H1 (cell line): ENCODE data around the gene HECTD3. TPM values are rescaled to one million over a fixed set of nuclear protein-coding genes. Genes with fewer than 3 reads are reported as not detected.

ENCODE experiments used
- CTCF ChIA-PET: fragments of 300-600 bp; sonication (Branson Sonifier 250); formaldehyde crosslinking; loops from one replicate; lab custom pipeline; 2021; ENCODE audit not compliant: partially characterized antibody; lab: Charles Lee
- POLR2A ChIA-PET: fragments of 300-600 bp; sonication (Branson Sonifier 250); formaldehyde crosslinking; loops from one replicate; lab custom pipeline; 2021; ENCODE audit warnings: inconsistent platforms; ENCODE audit not compliant: partially characterized antibody; lab: Charles Lee
- DNase-seq, 2 experiments: peaks; one replicate each; pipeline versions ENCODE4 v3.0.0 to v3.0.0-alpha.2; 2010 to 2022; ENCODE audit warnings: low spot score in 2 of 2, low read depth in 1 of 2, mixed read lengths in 1 of 2
- FAIRE-seq: peaks from 2 replicates; lab custom pipeline; 2011; peaks lifted over from hg19 to GRCh38; lab: Jason Lieb, UNC
- H2AFZ ChIP-seq: 2 replicates; pipeline ENCODE4 v1.8.1; 2012; ENCODE audit warnings: low read length, inconsistent platforms
- H2AK5ac ChIP-seq: 2 replicates; pipeline ENCODE4 v1.6.1; 2013; ENCODE audit warnings: low read depth, low read length
- H2BK120ac ChIP-seq: replicated peaks from 2 replicates; pipeline ENCODE3; 2013; ENCODE audit warnings: low read depth, low read length, inconsistent platforms
- H2BK12ac ChIP-seq: 2 replicates; pipeline ENCODE4 v1.6.1; 2013; ENCODE audit warnings: low read depth, low read length
- H2BK15ac ChIP-seq: 2 replicates; pipeline ENCODE4 v1.6.1; 2013; ENCODE audit warnings: low read length
- H2BK20ac ChIP-seq: 2 replicates; pipeline ENCODE4 v1.6.1; 2013; ENCODE audit warnings: low read length
- H2BK5ac ChIP-seq: 2 replicates; pipeline ENCODE4 v1.6.1; 2013; ENCODE audit warnings: low read depth, low read length
- H3K14ac ChIP-seq: 2 replicates; pipeline ENCODE4 v1.6.1; 2013; ENCODE audit warnings: inconsistent platforms; ENCODE audit not compliant: insufficient read length
- H3K18ac ChIP-seq: 2 replicates; pipeline ENCODE4 v1.6.1; 2013; ENCODE audit warnings: low read length; ENCODE audit errors: extremely low read depth
- H3K23ac ChIP-seq: 2 replicates; pipeline ENCODE4 v1.6.1; 2013; ENCODE audit warnings: inconsistent platforms; ENCODE audit not compliant: insufficient read length
- H3K23me2 ChIP-seq: 2 replicates; pipeline ENCODE4 v1.6.1; 2013; ENCODE audit warnings: low read depth, low read length
- H3K27ac ChIP-seq: 2 replicates; pipeline ENCODE4 v1.6.1; 2011; ENCODE audit warnings: low read depth, low read length, inconsistent platforms
- H3K27me3 ChIP-seq, 4 experiments: replicated peaks in 1 of 4; 1 replicate in 1 of 4; 2 replicates in 3 of 4; pipeline versions ENCODE4 v1.6.1 to v1.8.1; 2011 to 2013; ENCODE audit warnings: low read length in 3 of 4, mild to moderate bottlenecking in 3 of 4, inconsistent platforms in 2 of 4, mixed read lengths in 2 of 4, moderate library complexity in 1 of 4; ENCODE audit not compliant: control insufficient read depth in 3 of 4, insufficient read depth in 3 of 4; ENCODE audit errors: extremely low read depth in 1 of 4
- H3K36me3 ChIP-seq, 4 experiments: 2 replicates each; pipeline versions ENCODE4 v1.6.1 to v1.8.1; 2011 to 2013; ENCODE audit warnings: mild to moderate bottlenecking in 4 of 4, low read length in 3 of 4, moderate library complexity in 2 of 4, control low read depth in 1 of 4, inconsistent platforms in 1 of 4; ENCODE audit not compliant: insufficient read depth in 4 of 4, control insufficient read depth in 2 of 4
- H3K4ac ChIP-seq: replicated peaks from 2 replicates; pipeline ENCODE3; 2013; ENCODE audit warnings: low read length, low read depth, mixed read lengths, inconsistent platforms; ENCODE audit not compliant: insufficient read length
- H3K4me1 ChIP-seq, 4 experiments: replicated peaks in 1 of 4; 1 replicate in 1 of 4; 2 replicates in 3 of 4; pipeline versions ENCODE4 v1.6.1 to v1.8.1; 2011 to 2013; ENCODE audit warnings: low read length in 3 of 4, inconsistent platforms in 2 of 4, mixed read lengths in 1 of 4; ENCODE audit not compliant: insufficient read depth in 4 of 4, control insufficient read depth in 3 of 4
- H3K4me2 ChIP-seq, 2 experiments: 2 replicates each; pipeline versions ENCODE4 v1.6.1 to v1.8.1; 2011 to 2013; ENCODE audit warnings: low read depth in 2 of 2, low read length in 2 of 2, control low read depth in 1 of 2, inconsistent platforms in 1 of 2, mild to moderate bottlenecking in 1 of 2; ENCODE audit not compliant: insufficient read depth in 1 of 2
- H3K4me3 ChIP-seq, 4 experiments: fragments of 200-600, 300-600 bp in 1 of 4; sonication (generic), shearing (Covaris generic), sonication (Bioruptor Twin) in 1 of 4; 2 replicates each; pipeline versions ENCODE4 v1.5.1 to v1.8.1; 2011 to 2016; ENCODE audit warnings: low read length in 4 of 4, low read depth in 3 of 4, control low read depth in 2 of 4, inconsistent platforms in 2 of 4, mild to moderate bottlenecking in 2 of 4, mixed read lengths in 1 of 4, moderate library complexity in 1 of 4; ENCODE audit not compliant: insufficient read depth in 2 of 4; ENCODE audit errors: extremely low read depth in 1 of 4
- H3K56ac ChIP-seq: replicated peaks from 2 replicates; pipeline ENCODE3; 2013; ENCODE audit warnings: low read depth, mild to moderate bottlenecking, mixed read lengths, low read length, inconsistent platforms; ENCODE audit not compliant: insufficient read length
- H3K79me1 ChIP-seq: 2 replicates; pipeline ENCODE4 v1.6.1; 2013; ENCODE audit warnings: low read depth, low read length, control low read depth
- H3K79me2 ChIP-seq, 2 experiments: 2 replicates each; pipeline versions ENCODE4 v1.6.1 to v1.8.1; 2012 to 2013; ENCODE audit warnings: low read length in 2 of 2, mild to moderate bottlenecking in 2 of 2, inconsistent platforms in 1 of 2; ENCODE audit not compliant: insufficient read depth in 2 of 2, control insufficient read depth in 1 of 2
- H3K9ac ChIP-seq, 4 experiments: replicated peaks in 1 of 4; 1 replicate in 1 of 4; 2 replicates in 3 of 4; pipeline versions ENCODE4 v1.6.1 to v1.8.1; 2011 to 2013; ENCODE audit warnings: low read depth in 3 of 4, low read length in 3 of 4, control low read depth in 2 of 4, mild to moderate bottlenecking in 2 of 4, moderate library complexity in 2 of 4, inconsistent platforms in 1 of 4; ENCODE audit errors: extremely low read depth in 1 of 4
- H3K9me3 ChIP-seq, 2 experiments: 2 replicates each; pipeline versions ENCODE4 v1.6.1 to v1.8.1; 2012 to 2013; ENCODE audit warnings: mild to moderate bottlenecking in 2 of 2, moderate library complexity in 2 of 2, control low read depth in 1 of 2, inconsistent platforms in 1 of 2, low read depth in 1 of 2, low read length in 1 of 2, mixed read lengths in 1 of 2; ENCODE audit not compliant: insufficient read depth in 2 of 2
- H4K20me1 ChIP-seq, 2 experiments: replicated peaks in 1 of 2; 2 replicates each; pipeline versions ENCODE3 to v1.8.1; 2011 to 2013; ENCODE audit warnings: inconsistent platforms in 2 of 2, low read length in 2 of 2, mild to moderate bottlenecking in 1 of 2; ENCODE audit not compliant: insufficient read depth in 2 of 2, control insufficient read depth in 1 of 2
- H4K5ac ChIP-seq: 2 replicates; pipeline ENCODE4 v1.6.1; 2013; ENCODE audit warnings: low read length, low read depth, mixed read lengths, inconsistent platforms; ENCODE audit not compliant: insufficient read length
- H4K8ac ChIP-seq: 2 replicates; pipeline ENCODE4 v1.8.0; 2013; ENCODE audit warnings: mild to moderate bottlenecking, moderate library complexity, low read length, inconsistent platforms; ENCODE audit not compliant: insufficient read depth; ENCODE audit errors: extremely low read depth
- H4K91ac ChIP-seq: replicated peaks from 2 replicates; pipeline ENCODE3; 2013; ENCODE audit warnings: low read length, mixed read lengths, inconsistent platforms; ENCODE audit not compliant: insufficient read length
- ASH2L ChIP-seq: fragments of 200-600, 300-600 bp; sonication (generic); IDR thresholded peaks from one replicate; pipeline ENCODE4 v1.7.1; 2017; ENCODE audit warnings: low read length
- BRCA1 ChIP-seq: IDR thresholded peaks from 2 replicates; pipeline ENCODE4 v1.6.1; 2012; ENCODE audit warnings: low read depth, low read length, improper control_type of control experiment
- EP300 ChIP-seq, 2 experiments: IDR thresholded peaks; 1 replicate in 1 of 2; 2 replicates in 1 of 2; pipeline ENCODE4 v1.6.1; 2011 to 2012; ENCODE audit warnings: low read depth in 2 of 2, low read length in 2 of 2, mild to moderate bottlenecking in 2 of 2, borderline replicate concordance in 1 of 2, inconsistent platforms in 1 of 2, moderate library complexity in 1 of 2
- GABPA ChIP-seq: IDR thresholded peaks from 2 replicates; pipeline ENCODE4 v1.6.1; 2011; ENCODE audit warnings: mild to moderate bottlenecking, low read length, moderate library complexity, borderline replicate concordance; ENCODE audit not compliant: insufficient read depth
- HDAC6 ChIP-seq: IDR thresholded peaks from one replicate; pipeline ENCODE4 v1.7.1; 2012; ENCODE audit warnings: low read depth, mild to moderate bottlenecking, inconsistent platforms, low read length, moderate library complexity
- JUND ChIP-seq: IDR thresholded peaks from 2 replicates; pipeline ENCODE4 v1.6.1; 2011; ENCODE audit warnings: mild to moderate bottlenecking, improper control_type of control experiment, low read length
- KDM5A ChIP-seq: fragments of 200-600 bp; IDR thresholded peaks from 2 replicates; pipeline ENCODE4 v1.7.1; 2012; ENCODE audit warnings: mild to moderate bottlenecking, low read length, inconsistent platforms, mixed read lengths
- PHF8 ChIP-seq: fragments of 200-600 bp; sonication (generic); conservative IDR thresholded peaks from 2 replicates; pipeline ENCODE4 v1.7.1; 2012; ENCODE audit warnings: low read depth, mild to moderate bottlenecking, inconsistent platforms, low read length, moderate library complexity
- SIN3A ChIP-seq, 2 experiments: IDR thresholded peaks in 1 of 2; conservative IDR thresholded peaks in 1 of 2; 2 replicates each; pipeline ENCODE4 v1.6.1; 2011 to 2012; ENCODE audit warnings: low read length in 2 of 2, improper control_type of control experiment in 1 of 2, low read depth in 1 of 2, mild to moderate bottlenecking in 1 of 2
- TAF7 ChIP-seq: optimal IDR thresholded peaks from 2 replicates; pipeline ENCODE3; 2011; ENCODE audit warnings: low read depth, mild to moderate bottlenecking, inconsistent platforms, low read length, moderate library complexity, borderline replicate concordance
- TBP ChIP-seq: IDR thresholded peaks from 2 replicates; pipeline ENCODE4 v1.6.1; 2011; ENCODE audit warnings: low read depth, low read length, improper control_type of control experiment
- TEAD4 ChIP-seq: IDR thresholded peaks from 2 replicates; pipeline ENCODE4 v1.6.1; 2012; ENCODE audit warnings: low read depth, low read length, inconsistent platforms, mixed read lengths
- WGBS, 2 experiments: shearing (Covaris generic) in 1 of 2; methylation state at CpG; one replicate each; pipeline versions ENCODE4 v1.1.6 to v1.1.7; 2013 to 2015; ENCODE audit warnings: low lambda C conversion rate in 2 of 2, mixed read lengths in 2 of 2, inconsistent platforms in 1 of 2, low coverage in 1 of 2, missing lambda C conversion rate in 1 of 2; ENCODE audit not compliant: insufficient replicate concordance in 2 of 2, insufficient coverage in 1 of 2, insufficient read length in 1 of 2; ENCODE audit errors: extremely low coverage in 1 of 2, missing lambda C conversion rate in 1 of 2; 5-methylcytosine and 5-hydroxymethylcytosine counted together
- polyA plus RNA-seq, 7 experiments: library from polyadenylated mRNA; depleted of rRNA in 3 of 7; stranded (reverse) in 5 of 7; unstranded in 2 of 7; fragments of >200 nt in 5 of 7; fragments of 200-250 nt in 2 of 7; gene quantifications; 1 replicate in 5 of 7; 2 replicates in 1 of 7; 4 replicates in 1 of 7; pipeline versions ENCODE4 v1.2.1 to v1.2.3, GENCODE V29; 2011 to 2013; ENCODE audit warnings: missing spikeins in 2 of 7, mixed read lengths in 2 of 7
- total RNA-seq: library from RNA; stranded (reverse); fragmentation: NEBNext Ultra II Directional; extraction: Animal tissue kit (Norgen Biotek cat#: 25700); gene quantifications from 2 replicates; pipeline ENCODE4 v1.2.1, GENCODE V29; 2021

HECTD3 gene
- total and polyA plus RNA-seq, 2 of the 8 experiments (the other 6 are each of a cell fraction or from before 2014, with no cell fraction given), result 32.9 to 52.7 TPM

GRCh38 chr1:44976252-44976651 lies 34.9 kb downstream of the HECTD3 start:
- Histone ChIP-seq H3K9ac (no peak overlapping the region), H3K9me3 (no peaks in the 10 kb centered on the region), H2BK12ac (no peak overlapping the region), H2AFZ (no peak overlapping the region), H4K91ac (no peak overlapping the region), H3K27ac (no peak overlapping the region), H3K4me3 (no peak overlapping the region), H3K4ac (no peak overlapping the region), H4K5ac (no peak overlapping the region), H3K23me2 (no peaks in the 10 kb centered on the region), H2BK5ac (no peak overlapping the region), H3K27me3 (no peaks in the 10 kb centered on the region), H2BK120ac (no peak overlapping the region), H3K14ac (no peak overlapping the region), H3K79me1 (no peaks in the 10 kb centered on the region), H3K23ac (no peak overlapping the region), H3K56ac (no peak overlapping the region), H4K20me1 (no peaks in the 10 kb centered on the region), H3K4me2 (no peak overlapping the region), H3K79me2 (no peaks in the 10 kb centered on the region), H4K8ac (no peak overlapping the region), H2AK5ac (no peak overlapping the region), H3K4me1 (no peaks in the 10 kb centered on the region), H3K18ac (no peak overlapping the region), H2BK15ac (no peak overlapping the region), H2BK20ac (no peak overlapping the region), H3K36me3 (peaks cover 0 to 24% (median 12%) of the 10 kb centered on the region in 4 experiments; a peak in 4 of 8 replicates)
- no peak for FAIRE-seq
- ChIA-PET POLR2A (no interaction called here), CTCF (no interaction called here)
- no peak for TF ChIP-seq JUND
- no peak for TF ChIP-seq GABPA
- TF ChIP-seq TBP, result no peak
- no peak for TF ChIP-seq BRCA1
- no peak for TF ChIP-seq PHF8
- TF ChIP-seq HDAC6, result no peak
- no peak for TF ChIP-seq EP300 (IDR thresholded peaks at IDR 0.05; ENCODE audit: borderline replicate concordance in 1 of 2, low read depth in 2 of 2, low read length in 2 of 2)
- TF ChIP-seq SIN3A (conservative IDR thresholded peaks at IDR 0.05 in 1 of 2, IDR thresholded peaks at IDR 0.05 in 1 of 2; ENCODE audit: low read depth in 1 of 2, low read length in 2 of 2), result no peak
- no peak for TF ChIP-seq KDM5A
- TF ChIP-seq TAF7, result no peak
- no peak for TF ChIP-seq ASH2L
- no peak for TF ChIP-seq TEAD4
- no peak for DNase-seq
- 96% methylated on average over 2 of the region's 2 CpGs; no CpG with 5 or more reads in 1 of the 2 experiments for WGBS, 2 experiments
